Activated T-helper 2 cell treated with anti-CD3 and anti-CD28 coated beads, Interferon-gamma antibody, Interleukin-2, Interleukin-4, amounts not matched to agents 10 μg/mL and 5 μg/mL and 100 μg/mL, durations not matched to agents 14 hours and 24 hours and 36 hours (primary cell): ENCODE data around the gene CCDC106. TPM values are rescaled to one million over a fixed set of nuclear protein-coding genes. Genes with fewer than 3 reads are reported as not detected.

Experiments used
- DNase-seq: peaks from one replicate; pipeline ENCODE4 v3.0.0; 2021; ENCODE audit warnings: low spot score
- H3K27ac Mint-ChIP-seq: one replicate; pipeline ENCODE4 v1.8.0; 2021; ENCODE audit warnings: mixed read lengths
- H3K27me3 Mint-ChIP-seq: one replicate; pipeline ENCODE4 v1.8.0; 2021; ENCODE audit warnings: low read depth, mixed read lengths
- H3K36me3 Mint-ChIP-seq: one replicate; pipeline ENCODE4 v1.8.0; 2021; ENCODE audit warnings: low read depth, mixed read lengths
- H3K4me1 Mint-ChIP-seq: one replicate; pipeline ENCODE4 v1.8.0; 2021; ENCODE audit warnings: low read depth, mixed read lengths
- H3K4me3 Mint-ChIP-seq: one replicate; pipeline ENCODE4 v1.8.0; 2021; ENCODE audit warnings: low read depth, mild to moderate bottlenecking, moderate library complexity, mixed read lengths
- H3K9me3 Mint-ChIP-seq: one replicate; pipeline ENCODE4 v1.8.0; 2021; ENCODE audit warnings: mixed read lengths
- intact Hi-C: fragments of 100-400 bp; cut with micrococcal nuclease; formaldehyde crosslinking; loops from one replicate; pipeline ENCODE4 v1.15.1; 2023
- total RNA-seq: library from RNA; stranded (reverse); gene quantifications from 2 replicates; pipeline ENCODE4 v1.2.3, GENCODE V29; 2022

CCDC106 gene
- total RNA-seq, 1 donor from 2014 or later: 8.1 TPM

DNA sequence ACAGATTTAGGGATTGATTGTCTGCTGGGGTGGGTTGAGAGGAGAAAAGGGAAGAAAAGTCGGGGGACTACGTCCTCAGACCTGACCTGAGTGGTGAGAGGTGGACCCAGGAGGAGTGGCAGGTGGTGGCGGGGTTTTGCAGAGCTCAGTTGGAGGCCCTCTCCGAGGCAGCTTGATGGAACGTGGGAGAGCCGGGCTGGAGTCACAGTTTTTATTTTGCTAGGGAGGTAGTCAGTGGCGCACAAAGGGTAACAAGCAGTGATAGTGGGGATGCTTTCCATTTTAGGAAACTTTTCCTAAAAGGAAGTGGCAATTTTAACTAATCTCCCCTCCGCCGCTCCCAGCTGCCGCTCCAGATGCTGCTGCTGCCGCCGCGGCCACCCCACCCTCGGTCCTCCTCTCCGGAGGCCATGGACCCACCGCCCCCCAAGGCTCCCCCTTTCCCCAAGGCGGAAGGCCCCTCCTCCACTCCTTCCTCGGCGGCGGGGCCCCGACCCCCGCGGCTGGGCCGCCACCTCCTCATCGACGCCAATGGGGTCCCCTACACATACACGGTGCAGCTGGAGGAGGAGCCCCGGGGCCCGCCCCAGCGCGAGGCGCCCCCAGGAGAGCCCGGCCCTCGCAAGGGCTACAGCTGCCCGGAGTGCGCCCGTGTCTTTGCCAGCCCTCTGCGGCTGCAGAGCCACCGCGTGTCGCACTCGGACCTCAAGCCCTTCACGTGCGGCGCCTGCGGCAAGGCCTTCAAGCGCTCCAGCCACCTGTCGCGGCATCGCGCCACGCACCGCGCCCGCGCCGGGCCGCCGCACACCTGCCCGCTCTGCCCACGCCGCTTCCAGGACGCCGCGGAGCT, 5.6 kb upstream of the CCDC106 start:
- intact Hi-C loops: loop anchor here (1.0 to 10.0 kb wide), 6 partner anchors 7 to 388 kb away; partner anchors contain the start of genes EPN1, FIZ1, PPP6R1 and RPL28
- H3K27me3 Mint-ChIP-seq: no peaks in the 10 kb centered on the region
- no peaks in the 10 kb centered on the region for H3K9me3 Mint-ChIP-seq
- DNase-seq: no peak
- H3K4me3 Mint-ChIP-seq: peak overlapping the region; percentile 99
- peak overlapping the region; percentile 97 for H3K27ac Mint-ChIP-seq
- H3K36me3 Mint-ChIP-seq: peaks cover 66% of the 10 kb centered on the region
- H3K4me1 Mint-ChIP-seq: peaks cover 39% of the 10 kb centered on the region

DNA sequence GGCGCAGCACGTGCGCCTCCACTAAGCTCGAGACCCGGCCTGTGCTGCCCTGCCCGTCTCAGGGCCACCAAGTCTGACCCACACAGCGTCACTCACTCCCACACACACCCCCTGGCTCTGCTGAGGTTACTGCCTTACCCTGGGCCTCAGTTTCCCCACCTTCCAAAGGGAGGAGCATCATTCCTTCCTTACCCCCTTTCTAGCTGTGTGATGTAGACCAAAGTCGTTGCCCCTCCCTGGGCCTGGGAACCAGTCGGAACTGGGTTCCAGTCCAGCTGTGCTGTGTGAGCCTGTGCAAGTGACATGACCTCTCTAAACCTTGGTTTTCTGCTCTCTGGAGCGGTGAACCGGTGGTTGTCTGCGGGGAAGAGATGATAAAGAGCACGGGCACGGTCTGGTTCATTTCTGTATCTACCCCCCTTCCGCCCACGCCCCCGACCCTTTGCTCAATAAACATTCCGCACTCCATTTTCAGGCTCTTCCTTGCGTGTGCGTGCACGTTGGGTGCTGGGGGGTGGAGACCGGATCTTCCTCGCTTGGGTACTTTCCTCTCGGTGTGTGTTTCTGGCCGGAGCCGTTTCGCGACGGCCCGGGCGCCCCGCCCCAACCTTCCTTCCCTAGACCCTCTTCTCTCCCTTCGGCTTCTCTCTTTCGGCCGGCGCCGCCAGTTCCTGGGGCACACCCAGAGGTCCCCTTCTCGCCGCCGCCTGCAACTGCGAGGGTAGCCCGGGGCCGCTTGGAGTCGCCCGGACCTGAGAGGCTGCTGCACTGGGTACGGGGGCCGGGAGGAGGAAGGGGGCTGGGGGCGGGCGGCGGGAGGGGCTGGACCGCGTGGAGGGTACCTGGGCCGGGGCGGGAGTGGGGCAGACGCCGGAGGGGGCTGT, 4.8 kb upstream of the CCDC106 start, which contains the start of gene ZNF581:
TSS of gene ZNF581 (plus strand) at position 647 of the 884 bp plus-strand sequence. CDS start 923 bp downstream, outside the sequence.
- H3K27ac Mint-ChIP-seq: peak within 1 kb of the TSS; percentile 97
- H3K27me3 Mint-ChIP-seq: no peaks in the 10 kb centered on the region
- H3K36me3 Mint-ChIP-seq: peaks cover 58% of the 10 kb centered on the region
- peaks cover 36% of the 10 kb centered on the region for H3K4me1 Mint-ChIP-seq
- intact Hi-C loops: loop anchor here (1.0 to 10.0 kb wide), 6 partner anchors 8 to 388 kb away; partner anchors contain the start of genes EPN1, FIZ1, PPP6R1 and RPL28
- DNase-seq: peak; percentile 77
- no peaks in the 10 kb centered on the region for H3K9me3 Mint-ChIP-seq
- H3K4me3 Mint-ChIP-seq: peak within 1 kb of the TSS; percentile 99

DNA sequence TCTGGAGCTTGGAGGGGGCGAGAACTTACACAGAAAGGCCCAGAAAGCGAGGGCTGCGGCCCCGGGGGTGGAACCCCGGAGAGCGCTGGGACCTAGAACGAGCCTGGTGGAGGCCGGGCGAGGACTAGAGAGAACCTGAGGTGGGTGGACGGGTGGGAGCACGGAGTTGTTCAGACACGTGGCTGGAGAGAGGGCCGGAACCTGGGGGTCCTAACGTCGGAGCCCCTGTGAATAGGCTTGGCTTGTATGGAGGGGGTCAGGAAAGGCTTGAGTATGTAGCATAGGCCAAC, 4.2 kb upstream of the CCDC106 start:
- Mint-ChIP-seq H3K27ac (peak overlapping the region; percentile 92), H3K9me3 (no peaks in the 10 kb centered on the region), H3K36me3 (peaks cover 58% of the 10 kb centered on the region), H3K4me1 (peaks cover 36% of the 10 kb centered on the region), H3K27me3 (no peaks in the 10 kb centered on the region), H3K4me3 (peak overlapping the region; percentile 92)
- intact Hi-C loops: loop anchor here (1.0 to 10.0 kb wide), 6 partner anchors 9 to 389 kb away; partner anchors contain the start of genes EPN1, FIZ1, PPP6R1 and RPL28
- DNase-seq: no peak

DNA sequence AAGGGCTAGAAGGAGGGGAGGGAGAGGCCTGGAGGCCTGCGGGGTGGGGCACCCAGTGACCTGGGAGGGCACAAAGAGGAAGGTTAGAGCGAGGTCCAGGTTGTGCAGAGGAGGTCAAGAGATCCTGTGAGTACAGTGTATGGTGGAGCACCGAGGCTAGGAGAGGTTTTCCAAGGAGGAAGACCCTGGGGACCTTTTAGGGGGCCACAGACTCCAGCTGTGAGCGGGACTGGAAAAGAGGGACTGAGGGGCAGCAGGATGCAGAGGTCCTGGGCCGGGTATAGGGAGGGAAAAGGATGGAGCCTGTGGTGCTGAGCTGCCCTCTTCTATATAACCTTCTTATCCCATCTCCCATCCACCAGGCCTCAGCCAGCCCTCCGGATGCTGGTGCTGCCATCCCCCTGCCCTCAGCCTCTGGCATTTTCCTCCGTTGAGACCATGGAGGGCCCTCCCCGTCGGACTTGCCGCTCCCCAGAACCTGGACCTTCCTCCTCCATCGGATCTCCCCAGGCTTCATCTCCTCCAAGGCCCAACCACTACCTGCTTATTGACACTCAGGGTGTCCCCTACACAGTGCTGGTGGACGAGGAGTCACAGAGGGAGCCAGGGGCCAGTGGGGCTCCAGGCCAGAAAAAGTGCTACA, 3.7 kb upstream of the CCDC106 start:
- H3K27ac Mint-ChIP-seq: peak overlapping the region; percentile 92
- peaks cover 54% of the 10 kb centered on the region for H3K36me3 Mint-ChIP-seq
- no peaks in the 10 kb centered on the region for H3K27me3 Mint-ChIP-seq
- intact Hi-C loops: loop anchor here (5.0 to 10.0 kb wide), 3 partner anchors 33 to 390 kb away; partner anchors contain the start of genes EPN1, PPP6R1 and RPL28
- no peak for DNase-seq
- H3K9me3 Mint-ChIP-seq: no peaks in the 10 kb centered on the region
- peak overlapping the region; percentile 92 for H3K4me3 Mint-ChIP-seq
- peaks cover 34% of the 10 kb centered on the region for H3K4me1 Mint-ChIP-seq

DNA sequence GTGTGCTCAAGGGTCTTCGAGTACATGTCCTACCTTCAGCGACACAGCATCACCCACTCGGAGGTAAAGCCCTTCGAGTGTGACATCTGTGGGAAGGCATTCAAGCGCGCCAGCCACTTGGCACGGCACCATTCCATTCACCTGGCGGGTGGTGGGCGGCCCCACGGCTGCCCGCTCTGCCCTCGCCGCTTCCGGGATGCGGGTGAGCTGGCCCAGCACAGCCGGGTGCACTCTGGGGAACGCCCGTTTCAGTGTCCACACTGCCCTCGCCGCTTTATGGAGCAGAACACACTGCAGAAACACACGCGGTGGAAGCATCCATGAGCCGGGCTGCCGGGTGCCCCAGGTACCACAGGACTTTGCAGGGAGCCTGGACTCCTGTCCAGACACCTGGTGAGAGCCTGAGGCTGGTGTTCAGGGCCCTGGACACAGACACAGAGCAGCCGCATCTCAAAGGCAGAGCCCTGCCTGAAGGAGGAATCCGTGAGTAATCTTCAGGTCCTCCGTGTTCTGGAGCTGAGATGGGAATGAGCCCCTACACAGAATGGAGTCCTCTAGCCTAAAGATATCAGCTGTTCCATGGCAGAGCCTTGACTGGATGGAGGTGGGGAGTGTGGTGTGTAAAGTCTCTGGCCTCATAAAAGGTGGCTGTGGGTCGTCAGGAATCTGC, 3.0 kb upstream of the CCDC106 start:
- H3K27me3 Mint-ChIP-seq: no peaks in the 10 kb centered on the region
- H3K4me1 Mint-ChIP-seq: peaks cover 39% of the 10 kb centered on the region
- peak overlapping the region; percentile 92 for H3K27ac Mint-ChIP-seq
- no peak for DNase-seq
- H3K9me3 Mint-ChIP-seq: no peaks in the 10 kb centered on the region
- intact Hi-C loops: loop anchor here (5.0 to 10.0 kb wide), 3 partner anchors 32 to 390 kb away; partner anchors contain the start of genes EPN1, PPP6R1 and RPL28
- peaks cover 52% of the 10 kb centered on the region for H3K36me3 Mint-ChIP-seq
- H3K4me3 Mint-ChIP-seq: peak overlapping the region; percentile 92

DNA sequence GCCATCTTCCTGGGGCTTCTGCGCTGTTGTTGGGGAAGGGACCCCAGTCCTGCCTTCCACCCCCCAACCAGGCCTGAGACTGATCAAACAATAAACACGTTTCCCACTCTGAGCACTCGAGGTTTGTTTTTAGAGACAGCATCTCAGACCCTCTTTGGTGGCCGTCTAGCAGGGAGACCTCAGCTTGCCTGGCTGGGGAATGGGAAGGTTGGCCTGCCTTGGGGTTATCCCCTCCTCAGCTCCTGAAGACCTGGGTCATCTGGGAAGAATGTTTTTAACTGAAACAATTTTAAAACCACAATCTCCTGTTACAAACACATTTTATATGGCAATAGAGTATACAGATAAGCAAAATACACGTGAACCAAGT, 2.5 kb upstream of the CCDC106 start:
- Mint-ChIP-seq H3K4me3 (peak overlapping the region; percentile 64), H3K27ac (no peak overlapping the region), H3K27me3 (no peaks in the 10 kb centered on the region), H3K9me3 (no peaks in the 10 kb centered on the region), H3K36me3 (peaks cover 47% of the 10 kb centered on the region), H3K4me1 (peaks cover 36% of the 10 kb centered on the region)
- DNase-seq: no peak
- intact Hi-C loops: loop anchor here (10.0 kb wide), 1 partner anchor 391 kb away; the partner anchor contains the start of gene PPP6R1

DNA sequence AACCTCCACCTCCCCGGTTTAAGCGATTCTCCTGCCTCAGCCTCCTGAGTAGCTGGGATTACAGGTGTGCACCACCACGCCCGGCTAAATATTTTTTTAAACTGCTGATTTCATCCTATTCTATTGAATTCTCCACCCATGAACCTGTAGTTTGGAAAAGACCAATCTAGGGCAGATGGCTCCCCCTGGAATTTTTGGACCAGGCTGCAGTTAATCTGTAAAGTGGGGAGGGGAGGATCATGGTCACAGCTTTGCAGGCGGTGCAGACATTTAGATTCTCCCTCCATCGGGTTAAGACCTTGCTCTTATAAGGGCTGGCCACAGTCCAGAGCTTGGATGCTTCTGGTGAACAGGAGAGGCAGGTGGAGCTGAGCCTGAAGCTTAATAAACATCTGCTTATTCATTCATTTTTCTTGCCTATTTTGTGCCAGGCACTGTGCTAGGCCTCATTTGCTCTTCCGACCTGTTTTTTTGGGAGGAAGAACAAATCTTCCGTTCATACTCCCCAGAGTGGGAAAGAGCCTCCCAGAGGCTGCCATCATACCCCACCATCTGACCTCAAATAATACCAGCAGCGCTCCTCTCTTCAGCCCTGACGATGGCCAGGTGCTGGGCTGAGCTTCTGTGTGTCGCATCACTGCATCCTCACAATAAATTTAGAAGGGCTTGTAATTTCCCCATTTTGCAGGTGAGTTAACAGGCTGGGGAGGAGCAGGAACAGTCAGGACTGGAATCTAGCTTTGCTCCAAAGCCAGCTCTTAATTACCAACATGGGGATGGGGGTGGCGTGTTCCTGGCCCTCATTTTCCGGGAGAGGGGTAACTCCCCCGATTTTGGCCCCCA, 902 bp upstream of the CCDC106 start:
- Mint-ChIP-seq H3K4me3 (peak overlapping the region; percentile 78), H3K27ac (peak overlapping the region; percentile 62), H3K36me3 (peaks cover 43% of the 10 kb centered on the region), H3K27me3 (no peaks in the 10 kb centered on the region), H3K4me1 (peaks cover 34% of the 10 kb centered on the region), H3K9me3 (no peaks in the 10 kb centered on the region)
- no peak for DNase-seq
- intact Hi-C loops: loop anchor here (10.0 kb wide), 1 partner anchor 392 kb away; the partner anchor contains the start of gene PPP6R1

DNA sequence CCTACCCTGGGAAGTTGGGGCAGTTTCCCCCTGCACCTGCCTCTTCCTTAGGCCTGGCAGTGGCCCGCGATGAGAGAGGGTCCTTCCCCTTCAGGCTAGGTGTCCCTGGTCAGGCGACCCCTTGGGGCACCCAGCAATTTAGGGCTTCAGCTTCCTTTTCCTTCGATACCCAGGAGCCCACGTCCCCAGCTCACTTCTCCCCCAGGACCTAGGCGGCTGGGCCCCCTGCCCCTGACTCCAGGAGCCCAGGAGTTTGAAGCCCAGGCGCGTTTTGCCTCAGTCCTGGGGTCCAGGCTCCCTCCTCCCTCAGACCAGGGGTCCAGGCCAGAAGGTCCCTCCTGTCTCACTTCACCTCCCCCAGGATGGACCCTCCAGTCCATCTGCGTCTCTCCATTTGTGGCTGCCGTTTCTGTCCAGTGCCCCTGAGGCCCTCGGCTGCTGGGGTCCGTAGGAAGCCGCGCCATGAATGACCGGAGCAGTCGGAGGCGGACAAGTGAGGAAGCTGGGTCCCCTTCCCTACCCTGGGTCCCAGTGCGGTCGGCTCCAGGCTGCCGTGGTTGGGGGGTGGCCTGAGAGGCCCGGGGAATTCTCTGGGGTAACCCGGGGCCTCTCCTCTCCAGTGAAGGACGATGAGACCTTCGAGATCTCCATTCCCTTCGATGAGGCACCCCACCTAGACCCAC, 714 bp downstream of the CCDC106 start:
- Mint-ChIP-seq H3K4me1 (peaks cover 27% of the 10 kb centered on the region), H3K27me3 (no peaks in the 10 kb centered on the region), H3K36me3 (peaks cover 37% of the 10 kb centered on the region), H3K9me3 (no peaks in the 10 kb centered on the region), H3K27ac (peak overlapping the region; percentile 78), H3K4me3 (peak overlapping the region; percentile 79)
- intact Hi-C loops: loop anchor here (10.0 kb wide), 1 partner anchor 394 kb away; the partner anchor contains the start of gene PPP6R1
- no peak for DNase-seq

DNA sequence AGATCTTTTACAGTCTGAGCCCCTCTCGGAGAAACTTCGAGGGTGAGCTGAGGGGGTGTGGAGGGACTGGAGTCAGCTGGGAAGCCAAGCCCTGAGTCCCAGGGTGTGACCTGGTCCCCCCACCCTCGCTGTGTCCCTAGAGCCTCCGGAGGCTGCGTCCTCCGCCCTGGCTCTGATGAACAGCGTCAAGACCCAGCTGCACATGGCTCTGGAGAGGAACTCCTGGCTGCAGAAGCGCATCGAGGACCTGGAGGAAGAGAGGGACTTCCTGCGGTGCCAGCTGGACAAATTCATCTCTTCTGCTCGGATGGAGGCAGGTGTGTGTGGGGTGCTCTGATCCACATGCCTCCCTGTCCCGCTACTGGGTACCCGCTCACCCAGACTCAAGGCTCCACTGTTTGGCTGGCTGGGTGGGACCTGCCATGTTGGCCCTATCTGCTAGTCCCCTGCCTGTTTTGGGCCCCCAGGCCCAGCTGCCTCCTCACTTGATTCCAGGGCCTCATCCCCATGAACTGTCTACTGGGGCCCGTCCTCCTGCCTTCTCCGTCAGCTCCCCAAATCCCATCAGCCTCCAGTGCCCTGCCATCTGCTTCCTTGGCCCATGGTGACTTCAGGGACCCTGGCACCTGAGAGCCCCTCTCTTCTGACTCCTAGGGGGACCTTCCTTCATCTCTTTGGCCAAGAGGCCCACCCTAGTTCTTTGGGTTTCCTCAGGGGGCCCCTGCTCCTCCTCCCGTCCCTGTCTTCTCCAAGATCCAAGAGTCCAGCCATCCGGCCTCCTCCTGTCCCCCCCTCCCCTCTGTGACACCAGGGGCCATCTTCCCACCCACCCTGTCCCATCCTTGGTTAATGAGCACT, 1.5 kb downstream of the CCDC106 start:
- Mint-ChIP-seq H3K9me3 (no peaks in the 10 kb centered on the region), H3K27me3 (no peaks in the 10 kb centered on the region), H3K4me1 (peaks cover 26% of the 10 kb centered on the region), H3K4me3 (peak overlapping the region; percentile 79), H3K36me3 (peaks cover 30% of the 10 kb centered on the region), H3K27ac (peak overlapping the region; percentile 67)
- no peak for DNase-seq
- intact Hi-C loops: loop anchor here (10.0 kb wide), 2 partner anchors 395 to 665 kb away; partner anchors contain the start of genes PPP6R1 and ZSCAN5A

DNA sequence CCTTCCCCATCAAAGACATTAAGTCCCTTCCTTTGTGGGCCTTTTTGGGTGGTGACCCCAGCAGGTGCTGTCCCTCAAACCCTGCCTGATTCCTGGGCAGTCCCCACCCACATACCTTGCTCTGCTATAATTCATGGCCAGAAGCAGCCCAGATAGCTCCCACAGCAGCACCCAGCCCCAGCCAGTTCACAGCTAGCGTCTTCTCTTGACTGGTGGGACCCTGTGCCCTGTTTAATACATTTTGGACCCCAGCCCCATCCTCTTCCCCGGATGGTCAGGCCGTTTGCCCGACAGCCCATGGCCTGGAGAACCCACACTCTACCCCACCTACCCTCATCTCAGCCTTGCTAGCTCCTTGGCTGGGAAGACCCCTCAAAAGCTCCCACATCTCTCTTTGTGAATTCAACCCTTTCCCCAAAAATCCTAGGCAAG, 2.1 kb downstream of the CCDC106 start:
- intact Hi-C loops: loop anchor here (10.0 kb wide), 1 partner anchor 665 kb away; the partner anchor contains the start of gene ZSCAN5A
- DNase-seq: no peak
- H3K27ac Mint-ChIP-seq: peak overlapping the region; percentile 67
- no peaks in the 10 kb centered on the region for H3K27me3 Mint-ChIP-seq
- H3K36me3 Mint-ChIP-seq: peaks cover 26% of the 10 kb centered on the region
- peaks cover 24% of the 10 kb centered on the region for H3K4me1 Mint-ChIP-seq
- H3K9me3 Mint-ChIP-seq: no peaks in the 10 kb centered on the region
- peak overlapping the region; percentile 56 for H3K4me3 Mint-ChIP-seq
